Measurements from ENCODE around the gene FBXL19.

FBXL19 gene

DNA sequence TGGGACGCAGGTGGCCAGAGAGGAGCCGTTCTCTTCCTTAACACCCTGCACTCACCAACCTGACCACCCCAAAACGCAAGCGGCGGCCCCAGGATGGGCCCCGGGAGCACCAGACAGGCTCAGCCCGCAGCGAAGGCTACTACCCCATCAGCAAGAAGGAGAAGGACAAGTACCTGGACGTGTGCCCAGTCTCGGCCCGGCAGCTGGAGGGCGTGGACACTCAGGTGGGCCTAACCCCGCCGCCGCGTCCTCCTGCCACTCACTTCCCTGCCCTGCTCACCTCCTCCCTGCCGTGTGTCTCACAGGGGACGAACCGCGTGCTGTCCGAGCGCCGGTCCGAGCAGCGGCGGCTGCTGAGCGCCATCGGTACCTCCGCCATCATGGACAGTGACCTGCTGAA is 57.1 kb downstream of the FBXL19 start:
- in situ Hi-C loops (cut with MboI; ENCODE audit: low sequenced_read_pairs) = no loop called here
- H3K36me3 ChIP-seq (replicated peaks) = peaks cover 59% of the 10 kb centered on the region

DNA sequence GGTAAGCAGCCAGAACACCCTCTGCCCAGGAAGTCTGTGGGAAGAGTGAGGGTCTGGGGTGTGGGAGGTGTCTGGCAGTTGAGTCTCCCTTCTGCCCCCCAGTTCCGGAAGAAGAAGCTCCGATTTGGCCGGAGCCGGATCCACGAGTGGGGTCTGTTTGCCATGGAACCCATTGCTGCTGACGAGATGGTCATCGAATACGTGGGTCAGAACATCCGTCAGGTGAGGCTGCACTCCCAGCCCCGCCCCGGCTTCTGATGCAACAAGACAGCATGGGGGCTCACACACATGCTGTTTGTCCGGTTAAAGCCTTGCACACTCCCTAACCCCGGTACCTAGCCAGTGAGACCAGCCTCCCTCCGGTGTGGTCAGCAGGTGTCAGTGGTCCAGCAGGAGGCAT is 57.6 kb downstream of the FBXL19 start:
- H3K4me3 ChIP-seq = no peak overlapping the region
- peaks cover 3% of the 10 kb centered on the region; the same call in 1 of the 2 replicates for H3K4me1 ChIP-seq
- H3K9me3 ChIP-seq = no peaks in the 10 kb centered on the region
- in situ Hi-C loops (cut with MboI; ENCODE audit: low sequenced_read_pairs) = no loop called here
- H3K36me3 ChIP-seq (replicated peaks) = peaks cover 57% of the 10 kb centered on the region
- no peaks in the 10 kb centered on the region for H3K27me3 ChIP-seq (ENCODE audit: low read depth)
- DNase-seq (ENCODE audit: low spot score in 2 of 2) = no peak

More for the DNA sequence above, 57.1 kb downstream of the FBXL19 start:
- no peak for DNase-seq (ENCODE audit: low spot score in 2 of 2)
- no peak overlapping the region for H3K4me3 ChIP-seq
- no peaks in the 10 kb centered on the region for H3K27me3 ChIP-seq (ENCODE audit: low read depth)
- H3K9me3 ChIP-seq = no peaks in the 10 kb centered on the region
- peaks cover 3% of the 10 kb centered on the region; the same call in 1 of the 2 replicates for H3K4me1 ChIP-seq

DNA sequence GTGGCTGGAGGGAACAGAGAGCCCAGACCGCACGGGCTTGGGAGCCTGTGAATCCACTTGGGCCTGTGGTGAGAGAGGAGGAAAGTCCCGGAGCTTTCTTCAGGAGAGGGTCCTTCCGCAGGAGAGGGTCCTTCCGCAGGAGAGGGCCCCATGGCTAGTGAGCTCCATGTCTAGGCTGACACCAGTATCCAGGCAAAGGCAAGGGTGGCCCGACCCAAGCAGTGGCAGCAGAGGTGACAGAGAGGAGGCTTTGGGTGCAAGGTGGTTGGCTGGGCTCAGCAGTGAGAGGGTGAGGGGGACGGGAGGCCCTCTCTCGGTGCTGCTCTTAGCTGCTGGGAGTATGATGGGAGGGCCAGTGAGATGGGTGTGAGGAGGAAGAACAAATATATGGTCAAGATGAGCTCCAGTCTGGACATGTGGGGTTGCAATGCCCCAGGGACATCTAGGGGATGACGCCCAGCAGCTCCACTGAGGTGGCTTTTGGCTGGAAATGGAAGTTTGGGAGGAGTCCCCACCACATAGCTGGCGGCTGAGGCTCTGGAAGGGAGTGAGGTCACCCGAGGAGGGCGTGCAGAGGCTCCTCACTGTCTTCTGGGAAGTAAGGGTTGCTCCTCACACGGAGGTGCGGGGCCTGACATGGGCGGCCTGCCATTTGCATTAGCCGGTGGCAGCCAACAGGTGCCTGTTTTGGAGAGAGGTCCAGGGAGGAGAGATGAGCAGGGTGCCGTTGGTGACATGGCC is 59.3 kb downstream of the FBXL19 start:
- Histone ChIP-seq H3K4me3 (no peak overlapping the region), H3K27me3 (ENCODE audit: low read depth) (no peaks in the 10 kb centered on the region), H3K9me3 (no peaks in the 10 kb centered on the region), H3K4me1 (peaks cover 3% of the 10 kb centered on the region; the same call in 1 of the 2 replicates), H3K36me3 (replicated peaks) (peaks cover 43% of the 10 kb centered on the region)
- DNase-seq (ENCODE audit: low spot score in 2 of 2) = no peak
- in situ Hi-C loops (cut with MboI; ENCODE audit: low sequenced_read_pairs) = no loop called here

DNA sequence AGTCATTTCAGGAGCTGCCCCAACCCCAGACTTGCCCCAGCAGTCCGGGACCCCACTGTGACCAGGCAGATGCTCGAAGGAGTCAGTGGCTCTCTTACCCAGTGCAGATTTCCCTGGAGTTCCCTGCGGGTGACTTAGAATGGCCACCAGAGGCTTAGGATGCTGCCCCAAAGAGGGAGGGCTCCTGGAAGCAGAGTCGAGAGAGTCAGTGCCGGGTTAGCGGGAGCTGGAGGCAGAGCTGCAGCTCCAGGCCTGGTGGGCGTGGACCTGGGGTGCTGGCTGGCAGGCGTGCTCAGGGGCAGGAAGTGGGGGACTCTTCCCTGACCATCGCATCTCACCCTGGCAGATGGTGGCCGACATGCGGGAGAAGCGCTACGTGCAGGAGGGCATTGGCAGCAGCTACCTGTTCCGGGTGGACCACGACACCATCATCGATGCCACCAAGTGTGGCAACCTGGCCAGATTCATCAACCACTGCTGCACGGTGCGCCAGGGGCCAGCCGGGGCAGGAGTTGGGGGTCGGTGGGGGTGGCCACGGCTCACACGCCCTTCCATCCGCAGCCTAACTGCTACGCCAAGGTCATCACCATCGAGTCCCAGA is 60.0 kb downstream of the FBXL19 start:
- no peak overlapping the region for H3K4me3 ChIP-seq
- peaks cover 3% of the 10 kb centered on the region; the same call in 1 of the 2 replicates for H3K4me1 ChIP-seq
- no peaks in the 10 kb centered on the region for H3K9me3 ChIP-seq
- no peak for DNase-seq (ENCODE audit: low spot score in 2 of 2)
- in situ Hi-C loops (cut with MboI; ENCODE audit: low sequenced_read_pairs) = no loop called here
- peaks cover 39% of the 10 kb centered on the region for H3K36me3 ChIP-seq (replicated peaks)
- no peaks in the 10 kb centered on the region for H3K27me3 ChIP-seq (ENCODE audit: low read depth)

DNA sequence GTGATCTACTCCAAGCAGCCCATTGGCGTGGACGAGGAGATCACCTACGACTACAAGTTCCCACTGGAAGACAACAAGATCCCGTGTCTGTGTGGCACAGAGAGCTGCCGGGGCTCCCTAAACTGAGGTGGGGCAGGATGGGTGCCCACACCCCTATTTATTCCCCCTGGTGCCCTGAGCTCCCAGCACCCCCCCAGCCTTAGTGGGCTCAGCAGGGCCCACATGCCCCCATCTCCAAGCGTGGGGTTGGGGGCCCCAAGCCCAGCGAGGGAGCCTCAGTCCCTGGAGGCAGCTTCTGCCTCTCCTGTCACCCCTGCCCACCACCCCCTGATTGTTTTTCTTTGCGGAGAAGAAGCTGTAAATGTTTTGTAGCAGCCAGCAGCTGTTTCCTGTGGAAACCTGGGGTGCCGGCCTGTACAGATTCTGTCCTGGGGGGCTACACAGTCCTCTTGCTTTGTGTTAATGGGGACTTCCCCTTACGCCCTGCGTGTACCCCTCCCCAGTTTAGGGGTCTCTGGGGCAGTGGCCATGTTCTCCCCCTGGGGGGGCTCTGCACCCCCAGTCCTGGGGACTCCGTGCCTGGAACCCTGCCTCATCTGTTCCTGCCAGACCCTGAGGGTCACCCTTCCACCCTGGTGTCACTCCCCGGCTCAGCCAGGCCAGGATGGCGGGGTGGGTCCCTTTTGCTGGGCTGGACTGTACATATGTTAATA is 60.7 kb downstream of the FBXL19 start:
- no peak for DNase-seq (ENCODE audit: low spot score in 2 of 2)
- no peaks in the 10 kb centered on the region for H3K9me3 ChIP-seq
- H3K27me3 ChIP-seq (ENCODE audit: low read depth) = no peaks in the 10 kb centered on the region
- H3K36me3 ChIP-seq (replicated peaks) = peaks cover 34% of the 10 kb centered on the region
- no peak overlapping the region for H3K4me3 ChIP-seq
- in situ Hi-C loops (cut with MboI; ENCODE audit: low sequenced_read_pairs) = no loop called here
- H3K4me1 ChIP-seq = peaks cover 3% of the 10 kb centered on the region; the same call in 1 of the 2 replicates

DNA sequence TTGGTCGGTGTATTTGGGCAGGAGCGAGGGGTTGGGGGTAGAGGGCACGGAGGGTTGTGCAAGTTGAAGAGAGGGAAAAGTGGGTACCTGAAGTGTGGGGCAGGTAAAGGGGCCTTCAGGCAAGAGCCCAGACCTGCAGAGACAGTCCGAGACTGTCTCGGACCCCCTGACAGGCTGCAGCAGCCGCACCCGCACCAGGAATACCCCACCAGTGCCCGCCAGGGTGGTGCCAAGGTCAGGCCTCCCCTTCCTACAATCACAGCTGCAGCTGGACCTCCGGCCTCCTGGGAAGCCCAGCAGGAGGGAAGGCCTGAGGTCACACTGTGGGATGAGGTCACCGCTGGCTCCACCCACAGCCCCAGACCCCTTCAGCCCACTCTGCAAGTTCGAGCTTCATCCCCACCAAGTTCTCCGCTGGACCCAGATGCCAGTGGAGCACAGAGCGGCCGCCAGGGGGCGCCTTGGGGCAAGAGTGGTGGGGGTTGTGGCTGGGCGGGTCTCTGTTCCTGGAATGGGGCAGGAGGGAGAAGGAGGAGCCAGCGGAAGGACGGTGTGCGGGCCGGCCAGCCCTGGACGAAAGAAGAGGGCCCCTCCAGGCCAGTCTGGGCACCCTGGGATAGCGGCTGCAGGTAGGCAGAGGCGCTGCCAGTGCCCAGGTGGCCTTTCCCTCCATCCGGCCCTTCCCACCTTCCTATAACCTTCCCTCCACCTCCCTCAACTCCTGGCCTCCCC is 61.5 kb downstream of the FBXL19 start, which contains the start of gene HSD3B7:
Gene HSD3B7, plus strand, starts transcription at position 539 of the 732 bp plus-strand sequence. CDS start 452 bp downstream, outside the sequence.
- Histone ChIP-seq H3K9me3 (no peaks in the 10 kb centered on the region), H3K27me3 (ENCODE audit: low read depth) (no peaks in the 10 kb centered on the region), H3K4me3 (no peak within 1 kb of the TSS), H3K4me1 (peaks cover 3% of the 10 kb centered on the region; the same call in 1 of the 2 replicates), H3K36me3 (replicated peaks) (peaks cover 30% of the 10 kb centered on the region)
- peak; percentile 73 to 95 for DNase-seq (ENCODE audit: low spot score in 2 of 2)
- in situ Hi-C loops (cut with MboI; ENCODE audit: low sequenced_read_pairs) = no loop called here

DNA sequence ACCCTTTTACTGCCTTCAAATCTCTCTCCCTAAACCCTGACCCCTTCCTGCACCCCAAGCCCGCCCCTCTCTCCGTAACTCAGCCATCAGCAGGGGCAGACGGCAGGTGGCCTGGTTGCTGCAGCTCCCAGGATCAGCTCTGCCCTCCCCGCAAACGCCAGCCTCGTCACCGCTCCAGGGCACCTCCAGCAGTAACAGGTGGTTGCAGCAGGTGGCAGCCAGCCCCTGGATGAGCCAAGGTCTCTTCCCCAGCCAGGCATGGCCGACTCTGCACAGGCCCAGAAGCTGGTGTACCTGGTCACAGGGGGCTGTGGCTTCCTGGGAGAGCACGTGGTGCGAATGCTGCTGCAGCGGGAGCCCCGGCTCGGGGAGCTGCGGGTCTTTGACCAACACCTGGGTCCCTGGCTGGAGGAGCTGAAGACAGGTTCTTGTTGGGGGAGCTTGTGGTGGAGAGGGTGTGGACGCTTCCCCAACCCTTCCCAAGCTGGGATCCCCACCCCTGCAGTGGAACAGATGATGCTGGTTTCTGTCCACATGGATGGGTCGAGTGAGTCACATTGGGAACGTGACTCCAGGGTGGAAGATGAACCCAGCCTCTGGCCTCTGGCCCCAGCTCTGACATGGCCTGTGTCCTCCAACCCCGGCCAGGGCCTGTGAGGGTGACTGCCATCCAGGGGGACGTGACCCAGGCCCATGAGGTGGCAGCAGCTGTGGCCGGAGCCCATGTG is 62.2 kb downstream of the FBXL19 start:
- no peaks in the 10 kb centered on the region for H3K9me3 ChIP-seq
- no peaks in the 10 kb centered on the region for H3K27me3 ChIP-seq (ENCODE audit: low read depth)
- in situ Hi-C loops (cut with MboI; ENCODE audit: low sequenced_read_pairs) = no loop called here
- no peak for DNase-seq (ENCODE audit: low spot score in 2 of 2)
- H3K4me3 ChIP-seq = no peak overlapping the region
- peaks cover 24% of the 10 kb centered on the region for H3K36me3 ChIP-seq (replicated peaks)
- peaks cover 3% of the 10 kb centered on the region; the same call in 1 of the 2 replicates for H3K4me1 ChIP-seq

DNA sequence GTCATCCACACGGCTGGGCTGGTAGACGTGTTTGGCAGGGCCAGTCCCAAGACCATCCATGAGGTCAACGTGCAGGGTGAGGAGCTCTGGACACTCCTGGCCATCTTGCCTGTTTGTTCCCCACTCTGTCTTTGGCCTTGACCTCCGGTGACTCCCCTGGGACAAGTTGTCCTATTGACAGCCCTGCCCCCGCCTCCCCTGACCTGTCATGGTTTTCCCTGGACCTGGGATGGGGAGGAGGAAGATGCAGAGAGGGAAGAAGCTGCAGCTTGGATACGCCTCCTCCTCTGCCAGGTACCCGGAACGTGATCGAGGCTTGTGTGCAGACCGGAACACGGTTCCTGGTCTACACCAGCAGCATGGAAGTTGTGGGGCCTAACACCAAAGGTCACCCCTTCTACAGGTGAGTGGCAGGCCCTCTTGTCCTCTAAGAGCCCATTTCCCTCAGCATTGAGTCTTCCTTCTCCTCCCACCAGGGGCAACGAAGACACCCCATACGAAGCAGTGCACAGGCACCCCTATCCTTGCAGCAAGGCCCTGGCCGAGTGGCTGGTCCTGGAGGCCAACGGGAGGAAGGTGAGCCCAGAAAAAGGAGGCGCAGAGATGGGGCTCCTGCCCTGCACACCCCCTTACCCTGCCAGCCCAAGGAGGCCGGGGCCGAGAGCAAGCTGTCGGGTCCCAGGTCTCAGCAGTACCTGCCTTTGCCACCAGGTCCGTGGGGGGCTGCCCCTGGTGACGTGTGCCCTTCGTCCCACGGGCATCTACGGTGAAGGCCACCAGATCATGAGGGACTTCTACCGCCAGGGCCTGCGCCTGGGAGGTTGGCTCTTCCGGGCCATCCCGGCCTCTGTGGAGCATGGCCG is 63.0 kb downstream of the FBXL19 start:
- in situ Hi-C loops (cut with MboI; ENCODE audit: low sequenced_read_pairs) = no loop called here
- Histone ChIP-seq H3K36me3 (replicated peaks) (peaks cover 19% of the 10 kb centered on the region), H3K9me3 (no peaks in the 10 kb centered on the region), H3K4me1 (peaks cover 3% of the 10 kb centered on the region; the same call in 1 of the 2 replicates), H3K4me3 (no peak overlapping the region), H3K27me3 (ENCODE audit: low read depth) (no peaks in the 10 kb centered on the region)
- DNase-seq (ENCODE audit: low spot score in 2 of 2) = no peak

DNA sequence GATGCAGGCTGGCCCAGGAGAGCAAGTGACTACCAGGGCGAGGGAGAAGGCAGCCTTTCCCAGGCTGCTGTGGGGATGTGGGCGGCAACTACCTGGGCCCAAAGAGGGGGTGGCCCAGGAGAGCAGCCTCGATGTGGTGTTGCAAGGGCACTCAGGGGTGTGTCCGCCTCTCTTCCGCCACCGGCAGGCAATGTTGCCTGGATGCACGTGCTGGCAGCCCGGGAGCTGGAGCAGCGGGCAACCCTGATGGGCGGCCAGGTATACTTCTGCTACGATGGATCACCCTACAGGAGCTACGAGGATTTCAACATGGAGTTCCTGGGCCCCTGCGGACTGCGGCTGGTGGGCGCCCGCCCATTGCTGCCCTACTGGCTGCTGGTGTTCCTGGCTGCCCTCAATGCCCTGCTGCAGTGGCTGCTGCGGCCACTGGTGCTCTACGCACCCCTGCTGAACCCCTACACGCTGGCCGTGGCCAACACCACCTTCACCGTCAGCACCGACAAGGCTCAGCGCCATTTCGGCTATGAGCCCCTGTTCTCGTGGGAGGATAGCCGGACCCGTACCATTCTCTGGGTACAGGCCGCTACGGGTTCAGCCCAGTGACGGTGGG is 64.3 kb downstream of the FBXL19 start:
- no peak for DNase-seq (ENCODE audit: low spot score in 2 of 2)
- peaks cover 17% of the 10 kb centered on the region for H3K36me3 ChIP-seq (replicated peaks)
- H3K9me3 ChIP-seq = no peaks in the 10 kb centered on the region
- no peak overlapping the region for H3K4me3 ChIP-seq
- no peaks in the 10 kb centered on the region for H3K27me3 ChIP-seq (ENCODE audit: low read depth)
- in situ Hi-C loops (cut with MboI; ENCODE audit: low sequenced_read_pairs) = no loop called here
- H3K4me1 ChIP-seq = peaks cover 3% of the 10 kb centered on the region; the same call in 1 of the 2 replicates

DNA sequence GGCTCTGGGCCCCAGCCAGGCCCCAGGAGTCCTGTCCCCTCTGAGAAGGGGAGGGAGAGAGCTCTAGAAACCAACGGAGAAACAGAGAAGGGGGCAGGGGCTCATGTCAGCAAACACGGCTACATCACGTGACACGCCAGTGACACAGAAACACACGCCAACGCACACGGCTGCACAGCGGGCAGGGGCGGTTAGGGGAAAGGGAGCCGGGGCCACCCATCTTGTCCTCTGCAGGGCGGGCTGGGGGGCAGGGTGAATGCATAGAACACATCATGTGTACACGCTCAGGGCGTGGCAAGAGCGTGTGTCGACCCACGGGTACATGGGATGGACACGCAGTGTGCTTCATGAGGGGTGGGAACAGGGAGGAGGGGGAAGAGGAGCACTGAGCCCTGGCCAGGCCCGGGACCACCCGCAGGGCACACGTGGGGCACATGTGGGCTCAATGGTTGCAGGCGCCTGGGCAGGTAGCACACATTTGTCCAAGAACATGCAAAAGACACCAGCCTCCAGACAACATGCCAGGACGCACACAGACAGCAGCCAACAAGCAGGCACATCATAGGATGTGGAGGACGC is 66.2 kb downstream of the FBXL19 start:
- H3K4me3 ChIP-seq = no peak overlapping the region
- H3K36me3 ChIP-seq (replicated peaks) = peaks cover 6% of the 10 kb centered on the region; the same call in 1 of the 2 replicates
- no peak for DNase-seq (ENCODE audit: low spot score in 2 of 2)
- in situ Hi-C loops (cut with MboI; ENCODE audit: low sequenced_read_pairs) = loop anchor here (10.0 kb wide), 2 partner anchors 455 to 875 kb away; partner anchors contain the start of gene ZNF843
- peaks cover 3% of the 10 kb centered on the region; the same call in 1 of the 2 replicates for H3K4me1 ChIP-seq
- no peaks in the 10 kb centered on the region for H3K9me3 ChIP-seq
- no peaks in the 10 kb centered on the region for H3K27me3 ChIP-seq (ENCODE audit: low read depth)

DNA sequence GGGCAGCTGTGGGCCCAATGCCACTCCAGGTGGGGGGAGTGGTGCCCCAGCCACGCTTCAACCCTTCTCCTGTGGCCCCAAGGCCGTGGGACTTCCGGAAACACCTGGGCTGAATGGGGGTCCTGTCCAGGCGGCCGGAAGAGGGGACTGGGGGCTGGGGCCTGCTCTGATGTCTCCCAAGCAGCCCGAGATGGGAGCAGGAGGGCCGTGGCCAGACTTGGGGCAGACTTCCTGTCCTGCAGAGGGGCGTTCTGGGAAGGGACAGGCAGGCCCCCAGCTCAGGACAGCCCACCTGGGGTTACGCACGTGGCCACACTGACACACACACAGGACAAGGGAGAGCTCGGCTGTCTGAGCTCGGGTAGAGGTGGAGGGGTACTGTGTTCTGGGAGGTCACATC is 66.7 kb downstream of the FBXL19 start:
- in situ Hi-C loops (cut with MboI; ENCODE audit: low sequenced_read_pairs) = loop anchor here (10.0 kb wide), 2 partner anchors 455 to 875 kb away; partner anchors contain the start of gene ZNF843
- H3K9me3 ChIP-seq = no peaks in the 10 kb centered on the region

More for the DNA sequence above, 66.7 kb downstream of the FBXL19 start:
- no peaks in the 10 kb centered on the region for H3K27me3 ChIP-seq (ENCODE audit: low read depth)
- peaks cover 1% of the 10 kb centered on the region; the same call in 1 of the 2 replicates for H3K4me1 ChIP-seq
- no peak overlapping the region for H3K4me3 ChIP-seq
- no peak for DNase-seq (ENCODE audit: low spot score in 2 of 2)
- peaks cover 4% of the 10 kb centered on the region; the same call in 1 of the 2 replicates for H3K36me3 ChIP-seq (replicated peaks)

All from HAP-1 (cell line).